GM19351 (cell line): ENCODE measurements around the gene EPS15.
"Not testable (repeated sequence)": the region's sequence is repeated elsewhere in the genome, so short reads cannot be mapped to it uniquely, and the experiment has no call there.

Experiments
- ATAC-seq: cut with Tn5 transposase; IDR thresholded peaks from one replicate; pipeline ENCODE4 v1.9.1; 2021; ENCODE audit warnings: mild to moderate bottlenecking, moderate library complexity; ENCODE audit not compliant: unreplicated experiment

EPS15 gene

GRCh38 chr1:51519048-51519864 is at the start of gene EPS15:
TSS of gene EPS15 (minus strand) at chr1:51519266. CDS start at chr1:51519231, 35 bp downstream.
- peak; percentile 59 for ATAC-seq

- ATAC-seq = no peak
Measured at GRCh38 chr1:51568231-51568935, 49.3 kb upstream of the EPS15 start.

- no peak for ATAC-seq
Measured at GRCh38 chr1:51567653-51568052, 48.6 kb upstream of the EPS15 start.

- no peak for ATAC-seq
Measured at GRCh38 chr1:51566260-51566659, 47.2 kb upstream of the EPS15 start.

GRCh38 chr1:51565009-51565408 is 45.9 kb upstream of the EPS15 start:
- no peak for ATAC-seq

- ATAC-seq = peak; percentile 63
Measured at GRCh38 chr1:51564124-51564523, 45.1 kb upstream of the EPS15 start.

- ATAC-seq = no peak
Measured at GRCh38 chr1:51561702-51562101, 42.6 kb upstream of the EPS15 start.

GRCh38 chr1:51560895-51561294 is 41.8 kb upstream of the EPS15 start:
- not testable (repeated sequence) for ATAC-seq

GRCh38 chr1:51560034-51560433 is 41.0 kb upstream of the EPS15 start:
- no peak for ATAC-seq

GRCh38 chr1:51559501-51559900 is 40.4 kb upstream of the EPS15 start:
- ATAC-seq = no peak

- ATAC-seq = no peak
Measured at GRCh38 chr1:51559064-51559500, 40.0 kb upstream of the EPS15 start.

- ATAC-seq = no peak
Measured at GRCh38 chr1:51558375-51558924, 39.4 kb upstream of the EPS15 start.

GRCh38 chr1:51557168-51557567 is 38.1 kb upstream of the EPS15 start:
- ATAC-seq = no peak

- no peak for ATAC-seq
Measured at GRCh38 chr1:51555866-51556619, 37.0 kb upstream of the EPS15 start.

GRCh38 chr1:51553911-51554310 is 34.8 kb upstream of the EPS15 start:
- no peak for ATAC-seq

GRCh38 chr1:51552929-51553807 is 34.1 kb upstream of the EPS15 start:
- ATAC-seq = no peak

- ATAC-seq = peak; percentile 49
Measured at GRCh38 chr1:51551848-51552296, 32.8 kb upstream of the EPS15 start.

GRCh38 chr1:51551081-51551480 is 32.0 kb upstream of the EPS15 start:
- no peak for ATAC-seq

GRCh38 chr1:51549901-51550300 is 30.8 kb upstream of the EPS15 start:
- ATAC-seq = no peak

GRCh38 chr1:51549016-51549619 is 30.1 kb upstream of the EPS15 start:
- no peak for ATAC-seq
